Measurements from ENCODE around the gene EPHA4. TPM values are rescaled to one million over a fixed set of nuclear protein-coding genes. Genes with fewer than 3 reads are reported as not detected.

EPHA4 gene
- total and polyA plus RNA-seq, 2 of the 4 experiments (the other 2 are of a cell fraction), result 36.9 to 132 TPM

GRCh38 chr2:221431477-221431876, 140.6 kb downstream of the EPHA4 start:
- no peak overlapping the region for H2AFZ ChIP-seq (replicated peaks; ENCODE audit: low read length, poor library complexity)
- dilution Hi-C loops (cut with HindIII; ENCODE audit: low sequenced_read_pairs, unreplicated experiment), result no loop called here
- no peaks in the 10 kb centered on the region for H4K20me1 ChIP-seq (ENCODE audit: insufficient read depth, low read length)
- DNase-seq (no peak), ATAC-seq (ENCODE audit: low read depth) (no peak)
- H3K14ac ChIP-seq (replicated peaks; ENCODE audit: low read depth, low read length), result no peak overlapping the region
- H3K9ac ChIP-seq (ENCODE audit: low read depth, low read length), result no peak overlapping the region
- no peak overlapping the region for H2BK15ac ChIP-seq (ENCODE audit: low read depth, low read length)
- H2BK120ac ChIP-seq (ENCODE audit: low read depth, low read length), result no peak overlapping the region
- no peak overlapping the region for H3K27ac ChIP-seq (ENCODE audit: insufficient read depth, low read length)
- H2AK5ac ChIP-seq (ENCODE audit: low read depth, low read length), result no peak overlapping the region
- in situ Hi-C loops (cut with MboI; ENCODE audit: low sequenced_read_pairs), result no loop called here
- no peak overlapping the region for H3K23ac ChIP-seq (ENCODE audit: low read depth, low read length)
- 0 out of 2 replicates have a peak, but pooled peaks cover 3% of the 10 kb centered on the region for H3K9me1 ChIP-seq (ENCODE audit: insufficient read depth, low read length)
- no TSS peak for BruUV-seq (replicated peaks)
- H3K4ac ChIP-seq (ENCODE audit: low read depth, low read length), result no peak overlapping the region
- H3K79me1 ChIP-seq (ENCODE audit: low read depth in 1 of 2, low read length in 2 of 2), result no peaks in the 10 kb centered on the region; a peak in 1 of 4 replicates
- H4K5ac ChIP-seq (ENCODE audit: low read depth, low read length), result no peak overlapping the region
- intact Hi-C loops (cut with micrococcal nuclease), result loop anchor here (10.0 kb wide), 1 partner anchor 747 kb away; no protein-coding TSS in a partner anchor
- H2AK9ac ChIP-seq (replicated peaks; ENCODE audit: low read depth, low read length, poor library complexity), result no peak overlapping the region
- H3K27me3 ChIP-seq (ENCODE audit: control insufficient read depth, insufficient read depth, low read length), result no peaks in the 10 kb centered on the region
- H2BK5ac ChIP-seq (ENCODE audit: low read depth, low read length, poor library complexity, severe bottlenecking), result no peak overlapping the region
- ChIA-PET CTCF (no interaction called here), POLR2A (ENCODE audit: unreplicated experiment) (no interaction called here)
- no peak overlapping the region for H4K8ac ChIP-seq (ENCODE audit: low read depth in 2 of 2, low read length in 2 of 2)
- no peak overlapping the region for H3K56ac ChIP-seq (ENCODE audit: extremely low read depth, insufficient read depth, low read length)
- no peak overlapping the region for H3K4me3 ChIP-seq (ENCODE audit: insufficient read depth, low read depth, low read length)
- H3K36me3 ChIP-seq (ENCODE audit: control insufficient read depth, insufficient read depth, low read length), result peaks cover 25% of the 10 kb centered on the region
- no peak overlapping the region for H3K18ac ChIP-seq (ENCODE audit: low read depth, low read length)
- H3K9me3 ChIP-seq (ENCODE audit: control insufficient read depth, insufficient read depth, low read length), result no peaks in the 10 kb centered on the region
- no peak overlapping the region for H3K4me2 ChIP-seq (ENCODE audit: low read depth, low read length)
- H2BK20ac ChIP-seq (ENCODE audit: low read depth, low read length), result no peak overlapping the region
- no CpG with 5 or more reads among the region's 3 CpGs for WGBS, 2 experiments (ENCODE audit: extremely low coverage in 2 of 2, insufficient read length in 1 of 2)
- H3K4me1 ChIP-seq (ENCODE audit: control insufficient read depth, insufficient read depth, low read length), result peaks cover 3% of the 10 kb centered on the region; the same call in 1 of the 2 replicates
- H4K91ac ChIP-seq (ENCODE audit: insufficient read depth, low read depth, low read length), result no peak overlapping the region
- no peak for TF ChIP-seq SMC3 (IDR thresholded peaks at IDR 0.05; ENCODE audit: low read depth, low read length)
- TF ChIP-seq MAFK (IDR thresholded peaks at IDR 0.05; ENCODE audit: low read depth, low read length), result no peak
- TF ChIP-seq RAD21 (IDR thresholded peaks at IDR 0.05; ENCODE audit: low read length), result no peak
- TF ChIP-seq USF2 (IDR thresholded peaks at IDR 0.05; ENCODE audit: low read depth, low read length), result no peak
